OCI-LY1 (cell line): ENCODE measurements around the gene ST7.

Source experiments
- CTCF ChIP-seq: fragments of 200-600 bp; sonication (generic), shearing (Covaris generic); IDR thresholded peaks from 2 replicates; pipeline ENCODE4 v1.5.1; 2017; ENCODE audit warnings: mild to moderate bottlenecking, antibody characterized with exemption, low read length, moderate library complexity, mixed read lengths
- EZH2 ChIP-seq: fragments of 200-600 bp; sonication (generic), shearing (Covaris generic); IDR thresholded peaks from 2 replicates; pipeline ENCODE4 v1.8.0; 2017; ENCODE audit warnings: borderline replicate concordance, mixed run types, mild to moderate bottlenecking, antibody characterized with exemption, low read length, moderate library complexity, mixed read lengths

- TF ChIP-seq CTCF: no peak
- TF ChIP-seq EZH2: no peak
These were observed 10.8 kb upstream of the ST7 start for GRCh38 chr7:116942504-116942903.
